NCI-H460 (cell line): ENCODE data around the gene CRABP1. TPM values are rescaled to one million over a fixed set of nuclear protein-coding genes. Genes with fewer than 3 reads are reported as not detected.
"Not testable (repeated sequence)": the region's sequence is repeated elsewhere in the genome, so short reads cannot be mapped to it uniquely, and the experiment has no call there.

Experiments used
- DNase-seq: peaks from one replicate; pipeline ENCODE4 v3.0.0-alpha.2; 2016; ENCODE audit warnings: low read depth; ENCODE audit errors: extremely low read depth
- total RNA-seq: library from RNA; depleted of rRNA; stranded (reverse); fragments of >200 nt; shearing (Covaris generic); gene quantifications from 2 replicates; pipeline ENCODE4 v1.2.3, GENCODE V29; 2014

The CRABP1 gene
- total RNA-seq, 1 experiment from 2014 or later, result 0.25 TPM

DNA sequence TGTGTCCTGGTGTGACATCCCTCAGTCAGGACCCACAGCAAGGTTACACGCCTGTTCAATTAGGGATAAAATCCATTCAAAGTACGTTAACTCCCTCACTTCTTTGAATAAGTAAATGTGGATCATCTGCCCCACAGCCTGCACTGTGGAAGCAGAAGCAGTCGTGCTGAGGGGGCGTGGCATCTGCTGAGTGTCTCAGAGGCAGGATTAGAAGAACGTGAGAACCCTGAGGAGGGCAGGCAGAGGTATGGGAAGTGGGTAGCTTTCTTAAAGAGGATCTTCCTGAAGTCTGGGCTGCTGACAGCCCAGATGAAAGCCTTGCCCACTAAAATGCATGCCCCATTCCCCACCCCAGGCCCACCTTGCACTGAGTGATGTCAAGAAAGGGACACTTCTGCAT, 28.5 kb downstream of the CRABP1 start:
- DNase-seq, result no peak

DNA sequence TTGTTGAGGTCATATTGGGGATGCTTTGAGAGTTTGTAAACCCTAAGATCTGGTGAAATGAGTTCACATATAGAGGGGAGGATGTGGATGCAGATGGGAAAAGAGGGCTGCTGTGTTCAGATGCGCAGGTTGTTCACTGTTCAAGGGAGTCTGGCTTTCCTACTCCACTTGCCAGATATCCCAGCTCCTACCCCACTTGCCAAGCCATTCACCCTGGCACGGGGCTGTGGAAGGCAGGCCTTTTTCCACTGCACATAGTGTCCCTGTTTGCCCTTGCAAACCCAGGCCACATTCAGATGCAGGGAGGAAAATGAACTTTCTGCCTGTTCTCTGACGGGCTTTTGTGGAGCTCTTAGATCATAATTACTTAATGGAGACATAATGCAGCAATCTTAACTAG, 29.0 kb downstream of the CRABP1 start:
- no peak for DNase-seq

- DNase-seq, result no peak
These were observed 29.9 kb downstream of the CRABP1 start for GRCh38 chr15:78370013-78370412.

DNA sequence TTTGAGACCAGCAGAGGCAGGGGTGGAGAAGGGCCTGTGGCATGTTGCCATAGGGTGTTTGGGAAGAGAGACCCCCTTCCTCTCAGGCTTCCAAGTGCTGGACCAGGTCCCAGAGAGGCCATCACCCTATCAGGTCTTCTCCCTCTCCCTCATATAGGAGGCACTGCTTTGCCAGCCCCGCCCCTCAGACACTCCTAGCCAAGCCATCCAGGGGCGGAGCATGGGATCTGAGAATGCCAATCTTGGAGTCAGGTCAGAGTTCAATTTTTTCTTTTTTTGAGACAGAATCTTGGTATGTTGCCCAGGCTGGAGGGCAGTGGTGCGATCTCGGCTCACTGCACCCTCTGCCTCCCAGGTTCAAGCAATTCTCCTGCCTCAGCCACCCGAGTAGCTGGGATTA, 32.7 kb downstream of the CRABP1 start:
- no peak for DNase-seq

- DNase-seq, result no peak
These were observed 34.6 kb downstream of the CRABP1 start for GRCh38 chr15:78374436-78375393.

- not testable (repeated sequence) for DNase-seq
These were observed 40.0 kb downstream of the CRABP1 start for GRCh38 chr15:78380143-78380542.

DNA sequence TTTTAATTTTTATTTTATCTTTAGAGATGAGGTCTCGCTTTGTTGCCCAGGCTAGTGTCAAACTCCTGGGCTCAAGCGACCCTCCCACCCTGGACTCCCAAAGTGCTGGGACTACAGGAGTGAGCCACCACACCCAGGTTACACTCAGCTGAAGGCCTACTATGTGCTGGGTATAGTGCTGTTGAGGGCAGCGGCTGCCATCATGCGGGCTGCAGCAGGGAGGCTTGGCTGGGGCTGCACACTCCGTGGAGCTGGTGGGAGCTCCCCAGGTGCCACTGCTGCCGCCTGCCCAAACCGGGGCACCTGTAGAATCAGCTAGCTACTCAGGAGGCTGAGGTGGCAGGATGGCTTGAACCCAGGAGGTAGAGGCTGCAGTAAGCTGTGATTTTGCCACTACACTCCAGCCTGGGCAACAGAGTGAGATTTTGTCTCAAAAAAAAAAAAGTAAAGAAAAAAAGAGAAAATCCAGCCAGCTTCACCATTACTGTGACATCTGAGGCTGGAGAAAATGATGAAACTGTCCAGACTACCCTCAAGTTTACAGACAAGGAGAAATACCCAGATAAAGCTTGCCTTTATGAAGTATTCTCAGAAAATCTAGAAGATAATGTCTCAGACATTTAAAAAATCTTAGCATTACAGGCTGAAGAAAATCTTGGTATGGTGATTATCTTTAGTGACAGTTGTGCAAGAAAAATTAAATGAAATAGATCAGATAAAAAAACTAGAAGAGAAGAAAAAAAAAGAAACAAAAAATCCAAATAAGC, 42.1 kb downstream of the CRABP1 start:
- no peak for DNase-seq

- no peak for DNase-seq
These were observed 44.5 kb downstream of the CRABP1 start for GRCh38 chr15:78384651-78385050.

GRCh38 chr15:78387246-78388037, 47.3 kb downstream of the CRABP1 start:
- DNase-seq, result no peak

DNA sequence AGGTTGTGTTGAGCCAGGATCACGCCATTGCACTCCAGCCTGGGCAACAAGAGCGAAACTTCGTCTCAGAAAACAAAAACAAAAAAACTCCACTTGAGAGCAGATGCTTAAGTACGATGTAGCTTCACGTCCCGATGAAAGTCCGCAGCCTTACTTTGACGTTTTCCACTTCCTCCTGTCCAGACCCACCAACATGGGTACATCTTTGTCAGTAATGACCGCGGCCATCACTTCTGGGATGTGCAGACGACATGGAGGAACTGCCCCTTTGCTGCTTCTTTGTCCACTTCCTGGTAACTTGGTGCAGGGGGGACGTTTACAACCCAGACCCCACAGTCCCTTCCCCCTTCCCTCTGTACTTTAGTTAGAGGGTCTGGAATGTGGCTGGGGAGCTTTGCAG, 48.7 kb downstream of the CRABP1 start:
- DNase-seq, result no peak

- DNase-seq, result no peak
These were observed 49.2 kb downstream of the CRABP1 start for GRCh38 chr15:78389322-78389721.

- DNase-seq, result no peak
These were observed 49.6 kb downstream of the CRABP1 start for GRCh38 chr15:78389738-78390137.

GRCh38 chr15:78390242-78390641, 50.1 kb downstream of the CRABP1 start:
- DNase-seq, result no peak

DNA sequence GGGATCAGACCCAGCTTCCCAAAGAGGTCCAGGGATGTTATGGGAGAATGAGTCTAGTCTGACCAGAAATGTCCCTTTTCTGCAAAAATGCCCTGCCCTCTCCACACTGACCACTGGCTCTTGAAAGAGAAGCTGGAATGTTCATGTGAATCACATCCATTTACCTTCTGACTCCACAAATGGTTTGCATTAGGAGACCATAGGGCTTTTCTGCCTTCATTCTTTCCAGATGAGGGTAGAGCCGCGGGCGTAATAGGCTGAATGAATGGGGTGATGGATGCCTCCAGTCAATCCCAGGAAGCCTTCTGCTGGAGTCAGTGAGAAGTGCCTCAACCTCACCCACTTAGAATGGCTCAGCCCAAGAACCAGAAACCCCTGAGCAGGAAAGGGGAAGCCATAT, 50.7 kb downstream of the CRABP1 start:
- DNase-seq, result no peak

DNA sequence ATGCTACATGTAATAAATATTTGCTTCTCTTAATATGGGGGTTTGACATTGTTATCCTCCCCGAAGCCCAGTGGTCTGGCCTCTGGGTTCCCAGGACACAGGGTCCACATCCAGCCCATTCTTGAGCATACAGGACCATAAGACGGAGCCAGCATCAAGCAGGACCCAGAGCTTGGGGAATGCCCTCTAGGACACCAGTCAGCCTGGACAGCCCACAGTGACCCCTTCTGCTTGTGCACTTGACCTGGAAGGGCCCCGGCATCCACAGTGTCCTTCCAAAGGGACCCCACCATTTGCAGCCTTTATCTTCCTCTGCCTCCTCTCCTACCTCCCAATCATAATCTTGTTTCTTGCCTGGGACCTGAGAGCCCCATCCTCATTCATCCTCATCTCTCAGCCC, 51.6 kb downstream of the CRABP1 start:
- no peak for DNase-seq

DNA sequence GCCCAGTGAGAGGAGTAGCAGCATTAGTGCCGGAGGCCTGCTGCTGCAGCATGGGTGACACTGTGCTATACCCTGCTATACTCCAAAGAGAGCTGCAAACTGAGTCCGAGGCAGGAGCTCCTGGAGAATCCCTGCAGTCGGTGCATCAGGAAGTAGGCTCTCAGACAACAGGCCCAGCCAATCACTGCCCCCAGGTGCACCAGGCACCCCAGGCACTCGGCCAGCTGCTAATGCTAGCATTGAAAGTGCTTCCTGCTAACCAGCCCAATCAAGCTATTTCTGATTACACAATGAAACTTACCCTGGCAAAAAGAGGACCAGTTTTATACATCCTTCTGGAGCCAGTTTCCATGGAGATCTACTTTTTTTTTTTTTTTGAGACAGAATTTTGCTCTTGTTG, 52.3 kb downstream of the CRABP1 start:
- no peak for DNase-seq

- DNase-seq, result no peak
These were observed 53.0 kb downstream of the CRABP1 start for GRCh38 chr15:78393137-78393536.

GRCh38 chr15:78394026-78394425, 53.9 kb downstream of the CRABP1 start:
- DNase-seq, result no peak

- no peak for DNase-seq
These were observed 54.9 kb downstream of the CRABP1 start for GRCh38 chr15:78394981-78395616.

GRCh38 chr15:78396186-78396814, 56.1 kb downstream of the CRABP1 start:
- no peak for DNase-seq
